Measurements from ENCODE around the gene TUT1.
"Not testable (repeated sequence)": the region's sequence is repeated elsewhere in the genome, so short reads cannot be mapped to it uniquely, and the experiment has no call there.

The TUT1 gene

DNA sequence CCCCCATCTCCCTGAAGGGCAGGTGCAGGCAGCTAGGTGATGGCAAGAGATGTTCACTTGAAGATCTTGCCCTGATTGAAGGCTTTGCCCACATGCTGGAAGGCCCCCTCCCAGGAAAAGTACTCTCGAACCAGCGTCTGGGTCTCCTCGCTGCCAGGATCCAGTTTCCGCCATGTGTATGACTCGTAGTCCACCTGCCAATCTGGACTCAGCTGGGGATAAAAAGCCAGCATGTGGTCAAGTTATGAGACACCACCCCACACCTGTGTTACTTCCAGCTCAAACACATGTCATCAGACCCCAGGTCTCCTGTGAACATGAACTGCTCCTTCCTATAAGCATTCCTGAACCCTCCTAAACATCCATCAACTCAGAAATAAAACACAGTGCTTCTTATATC, 31.7 kb downstream of the TUT1 start:
- H3K4me3 ChIP-seq (ENCODE audit: low read depth, low read length); DNase-seq (ENCODE audit: low read depth): not testable (repeated sequence)

DNA sequence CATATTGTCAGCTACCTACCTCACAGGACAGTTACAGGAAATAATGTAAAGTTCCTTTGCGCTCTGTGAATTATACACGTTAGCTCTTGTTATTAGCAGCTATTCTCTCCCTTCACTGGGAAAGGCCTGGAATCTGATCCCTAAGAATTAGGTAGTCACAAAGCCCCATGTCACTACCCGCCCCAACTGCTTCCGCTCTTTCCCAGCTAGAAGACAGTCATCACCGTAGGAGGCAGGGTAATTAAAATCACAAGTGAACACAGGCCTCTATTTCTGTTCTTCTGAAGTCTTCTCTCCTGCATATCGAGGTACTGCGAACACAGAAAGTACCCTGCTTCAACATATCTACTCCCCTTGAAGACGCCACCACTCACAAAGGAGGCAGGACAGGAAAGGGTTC, 32.1 kb downstream of the TUT1 start:
- H3K4me3 ChIP-seq (ENCODE audit: low read depth, low read length): no peak overlapping the region
- DNase-seq (ENCODE audit: low read depth): no peak

DNA sequence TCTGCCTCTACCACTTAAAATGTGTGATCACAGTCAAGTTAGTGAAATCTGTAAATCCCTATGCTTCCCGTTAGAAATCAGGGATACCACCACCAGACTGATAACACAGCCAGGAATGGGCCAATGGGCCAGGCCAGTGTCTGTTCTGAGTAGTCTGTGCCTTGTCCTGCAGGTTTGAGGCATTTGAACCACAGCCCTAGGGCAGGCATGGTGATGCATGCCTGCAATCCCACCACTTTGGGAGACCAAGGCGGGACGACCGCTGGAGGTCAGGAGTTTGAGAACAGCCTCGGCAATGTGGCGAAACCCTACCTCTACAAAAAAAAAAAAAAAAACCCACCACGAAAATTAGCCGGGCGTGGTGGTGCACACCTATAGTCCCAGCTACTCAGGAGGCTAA, 32.7 kb downstream of the TUT1 start:
- no peak overlapping the region for H3K4me3 ChIP-seq (ENCODE audit: low read depth, low read length)
- DNase-seq (ENCODE audit: low read depth): no peak

DNA sequence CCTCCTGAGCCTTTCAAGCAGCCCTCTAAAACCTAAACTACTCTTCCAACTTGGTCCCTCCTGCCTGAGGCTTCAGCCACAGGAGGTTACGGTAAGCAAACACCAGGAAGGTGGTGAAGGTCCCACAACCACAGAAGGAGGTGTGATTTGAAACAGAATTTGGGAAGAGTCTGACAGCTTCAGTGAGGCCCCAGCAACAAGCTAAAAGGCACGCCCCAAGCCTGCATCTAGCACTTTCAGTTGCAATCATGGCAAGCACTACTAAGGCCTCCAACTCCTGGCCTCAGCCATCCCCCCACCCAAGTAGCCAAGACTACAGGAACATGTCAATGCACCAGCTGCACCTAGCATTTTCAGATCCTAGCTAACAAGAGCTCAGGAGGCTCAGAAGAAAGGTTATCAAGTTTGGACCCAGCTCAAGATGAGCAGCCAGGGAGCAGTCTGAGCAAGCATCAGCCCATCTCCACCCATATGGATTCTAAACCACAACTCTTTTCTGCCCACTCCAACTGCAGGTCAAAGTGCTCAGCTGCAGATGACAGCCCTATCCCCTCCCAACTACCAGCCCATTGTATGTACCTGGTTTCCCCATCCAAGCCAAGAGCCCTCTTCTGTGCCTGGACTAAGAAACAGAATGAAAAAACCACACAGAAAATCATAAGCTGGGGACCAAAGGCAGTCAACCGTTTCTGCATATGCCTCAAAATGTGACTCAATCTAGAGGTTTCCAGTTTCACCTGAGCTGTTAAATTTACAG, 34.3 kb downstream of the TUT1 start:
- DNase-seq (ENCODE audit: low read depth): no peak
- no peak overlapping the region for H3K4me3 ChIP-seq (ENCODE audit: low read depth, low read length)

DNA sequence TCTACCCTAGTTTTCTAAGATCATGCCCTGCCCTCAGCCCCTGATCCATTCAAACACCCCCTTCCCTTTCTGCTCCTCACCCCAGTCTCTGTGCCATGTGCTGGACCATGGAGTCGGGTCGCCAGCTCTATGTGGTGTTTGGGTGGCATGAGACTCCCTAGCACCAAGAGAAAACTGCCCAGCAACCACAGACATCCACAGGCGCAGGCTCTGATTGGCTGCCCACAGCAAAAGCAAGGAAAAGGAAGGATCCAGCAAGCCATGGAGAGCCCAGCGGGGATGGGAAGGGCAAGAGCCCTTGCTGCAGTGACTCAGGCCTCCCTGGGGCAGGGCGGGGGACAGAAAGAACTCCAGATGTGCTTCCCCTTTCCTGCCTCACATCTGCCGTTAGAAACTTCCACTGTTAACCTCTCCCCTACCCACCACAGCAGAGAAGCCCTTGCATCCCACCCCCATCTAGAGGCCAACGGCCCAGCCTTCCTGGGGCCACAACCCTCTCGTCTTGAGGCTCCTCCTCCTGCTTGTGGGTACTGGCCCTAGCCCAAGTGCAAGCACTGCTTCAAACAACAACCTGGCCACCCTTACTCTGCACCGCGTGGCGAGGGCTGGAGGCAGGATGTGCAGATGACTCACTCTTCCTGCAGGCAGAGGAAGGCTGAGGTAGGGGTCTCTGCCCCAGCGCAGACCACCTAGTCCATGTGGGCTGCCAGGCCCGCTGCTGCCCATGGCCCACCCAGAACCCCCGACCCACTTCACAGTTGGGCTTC, 35.0 kb downstream of the TUT1 start:
- DNase-seq (ENCODE audit: low read depth): peak; percentile 93
- peak overlapping the region; percentile 23 for H3K4me3 ChIP-seq (ENCODE audit: low read depth, low read length)

DNA sequence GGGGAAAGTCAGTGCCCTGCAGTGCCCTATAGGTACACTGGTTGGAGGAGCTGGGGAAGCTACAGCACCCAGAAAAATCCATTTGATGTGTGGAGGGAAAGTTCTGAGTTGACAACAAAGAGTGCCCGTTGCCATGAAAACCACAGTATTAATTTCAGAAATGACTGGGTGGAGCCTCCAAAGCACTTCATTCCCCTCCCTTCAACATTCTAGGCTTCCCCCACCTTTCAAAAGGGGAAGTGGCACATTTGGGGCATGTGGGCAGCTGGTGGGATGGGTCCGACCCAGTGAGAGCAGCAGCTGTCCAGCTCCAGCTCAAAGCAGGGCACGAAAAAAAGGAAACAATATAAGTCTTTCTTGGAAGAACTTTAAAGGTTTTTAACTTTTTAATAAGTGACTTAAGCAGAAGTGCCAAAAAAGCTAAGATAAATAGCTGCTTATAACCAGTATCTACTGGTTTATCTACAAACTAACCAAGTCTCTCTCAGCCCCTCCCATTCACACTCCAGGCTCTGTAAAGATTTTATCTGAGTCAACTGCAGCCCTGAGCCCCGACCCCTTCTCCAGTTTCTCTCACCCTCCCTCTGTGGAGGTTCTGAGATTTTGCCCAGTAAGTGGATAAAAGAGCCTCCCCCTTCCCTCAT, 35.7 kb downstream of the TUT1 start:
- H3K4me3 ChIP-seq (ENCODE audit: low read depth, low read length): peak overlapping the region; percentile 23
- DNase-seq (ENCODE audit: low read depth): no peak

DNA sequence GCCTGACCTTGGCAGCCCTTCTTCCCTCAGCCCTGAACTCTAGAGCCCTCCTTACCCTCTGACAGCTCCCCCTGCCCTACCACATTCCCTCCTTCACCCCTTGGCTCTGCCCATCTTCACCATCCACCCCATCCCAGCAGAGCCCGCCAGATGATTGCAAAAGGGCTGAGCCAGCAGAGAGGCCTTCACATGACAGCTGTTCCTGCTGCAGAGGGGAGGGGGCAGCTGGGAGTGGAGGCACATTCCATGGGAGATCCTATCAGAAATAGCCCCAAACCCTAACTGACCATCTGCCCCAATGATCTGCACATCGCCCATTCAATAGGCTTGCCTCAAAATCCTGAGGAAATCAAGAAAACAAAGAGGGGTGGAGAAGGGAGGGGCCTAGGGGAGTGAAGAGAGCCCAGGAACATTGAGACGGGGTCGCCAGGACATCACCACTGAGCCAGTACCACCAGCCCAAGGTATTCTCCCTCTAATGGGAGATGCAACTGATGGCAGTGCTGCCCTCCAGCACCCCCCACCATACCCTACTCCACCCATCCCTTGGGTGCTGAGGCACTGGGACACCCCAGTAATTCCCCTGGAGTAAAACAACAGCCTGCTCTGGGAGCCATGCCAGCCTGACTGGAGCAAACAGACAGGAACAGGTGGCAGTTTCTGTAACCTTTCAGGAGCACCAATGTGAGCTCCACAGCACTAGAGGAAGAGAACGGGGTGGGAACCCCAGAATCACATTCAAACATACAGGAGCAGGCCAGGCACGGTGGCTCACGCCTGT, 36.7 kb downstream of the TUT1 start:
- no peak for DNase-seq (ENCODE audit: low read depth)
- peak overlapping the region; percentile 41 for H3K4me3 ChIP-seq (ENCODE audit: low read depth, low read length)

DNA sequence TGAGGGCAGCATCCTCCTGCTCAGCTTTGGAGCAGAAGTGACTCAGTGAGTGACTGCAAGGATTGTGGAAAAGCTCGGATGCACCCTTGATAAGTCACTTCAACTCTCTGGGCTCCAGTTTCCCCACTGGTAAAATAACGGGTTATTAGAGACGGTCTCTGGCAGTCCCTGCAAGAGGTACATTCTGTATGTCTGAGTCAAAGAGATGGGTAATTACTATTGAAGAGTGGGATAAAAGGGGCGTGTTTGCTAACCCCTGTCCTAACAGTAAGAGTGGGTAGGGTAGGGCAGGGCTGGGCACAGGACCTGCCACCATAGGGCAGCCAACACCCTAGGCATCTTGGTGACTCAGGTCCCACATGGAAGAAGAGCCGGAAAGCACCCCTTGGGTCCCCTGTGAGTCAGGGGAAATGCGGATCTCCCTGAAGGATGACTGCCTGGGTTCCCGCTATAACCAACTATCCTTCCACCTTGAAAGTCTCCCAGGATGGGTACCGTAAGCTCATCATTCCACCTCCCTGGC, 37.4 kb downstream of the TUT1 start:
- no peak for DNase-seq (ENCODE audit: low read depth)
- H3K4me3 ChIP-seq (ENCODE audit: low read depth, low read length): peak overlapping the region; percentile 41

DNA sequence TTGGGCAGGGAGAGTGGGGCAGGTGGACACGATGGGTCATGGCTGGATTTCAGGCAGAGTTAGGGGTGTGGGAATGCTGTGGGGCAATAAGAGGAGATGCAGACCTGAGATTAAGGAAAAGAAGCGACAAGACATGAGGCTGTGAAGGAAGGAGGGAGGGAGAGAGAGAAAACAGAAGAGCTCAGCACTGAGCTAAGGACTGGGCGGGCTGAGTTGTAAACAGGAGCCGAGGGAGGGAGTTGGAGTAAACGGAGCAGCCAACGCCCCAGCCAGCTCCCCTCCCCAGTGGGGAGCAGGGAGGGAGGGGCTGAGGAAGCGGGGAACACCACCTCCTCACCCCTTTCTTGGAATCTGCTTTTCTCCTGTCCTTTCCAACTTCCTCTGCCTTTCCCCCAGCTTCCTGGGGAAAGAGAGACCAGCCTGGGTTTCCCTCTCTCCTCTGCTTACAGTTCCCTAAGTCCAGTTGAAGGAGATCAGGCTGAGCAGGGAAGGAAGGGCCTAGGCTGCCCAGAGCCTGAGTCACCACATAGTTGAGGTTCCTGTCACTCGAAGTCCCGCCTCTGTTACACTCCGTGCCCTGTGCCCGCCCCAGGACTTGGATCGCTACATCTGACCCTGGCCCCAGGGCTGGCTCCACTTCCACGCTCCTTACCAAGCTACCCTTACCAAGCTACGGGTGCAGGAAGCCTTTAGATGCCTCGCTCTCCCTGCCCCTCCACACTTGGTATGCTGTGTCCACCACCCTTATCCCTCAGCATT, 38.1 kb downstream of the TUT1 start:
- H3K4me3 ChIP-seq (ENCODE audit: low read depth, low read length): peak overlapping the region; percentile 41
- peak; percentile 83 for DNase-seq (ENCODE audit: low read depth)

DNA sequence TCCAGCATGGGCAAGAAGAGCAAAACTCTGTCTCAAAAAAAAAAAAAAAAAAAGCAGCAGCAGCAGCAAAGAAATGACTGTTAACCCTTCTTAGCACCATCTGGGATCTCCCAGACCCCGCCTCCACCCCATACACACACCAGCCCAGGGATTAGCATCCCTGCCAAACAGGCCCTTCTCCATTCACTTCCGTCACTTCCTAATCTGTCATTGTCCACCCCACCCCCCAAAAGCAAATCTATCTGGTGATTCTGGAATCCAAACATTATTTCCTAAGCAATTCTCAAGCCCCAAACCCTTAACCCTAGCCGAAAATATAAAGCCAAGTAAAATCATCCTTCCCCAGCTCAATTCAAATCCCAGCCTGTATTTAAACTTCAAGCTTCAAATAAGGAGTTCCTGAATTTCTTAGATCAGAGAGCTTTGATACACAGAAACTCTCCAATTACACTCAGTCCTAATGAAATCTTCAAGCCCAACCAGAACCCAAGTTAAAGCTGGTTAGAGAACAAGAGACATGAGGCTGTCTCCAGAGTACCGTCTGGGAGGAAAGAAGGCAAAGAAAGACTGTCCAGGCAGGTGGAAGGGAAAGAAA, 38.7 kb downstream of the TUT1 start:
- peak overlapping the region; percentile 41 for H3K4me3 ChIP-seq (ENCODE audit: low read depth, low read length)
- no peak for DNase-seq (ENCODE audit: low read depth)

DNA sequence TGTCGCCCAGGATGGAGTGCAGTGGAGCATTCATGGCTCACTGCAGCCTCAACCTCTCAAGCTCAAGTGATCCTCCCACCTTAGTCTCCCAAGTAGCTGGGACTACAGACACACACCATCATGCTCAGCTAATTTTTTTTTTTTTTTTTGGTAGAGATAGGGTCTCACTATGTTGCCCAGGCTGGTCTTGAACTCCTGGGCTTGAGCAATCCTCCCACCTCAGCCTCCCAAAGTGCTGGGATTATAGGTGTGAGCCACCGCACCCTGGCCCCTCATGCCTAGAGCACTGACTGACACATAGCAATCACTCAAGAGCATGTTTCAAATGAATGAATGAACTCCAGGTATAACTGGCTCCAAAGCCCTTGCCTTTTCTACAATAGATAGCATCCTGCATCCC, 40.8 kb downstream of the TUT1 start:
- not testable (repeated sequence) for H3K4me3 ChIP-seq (ENCODE audit: low read depth, low read length); DNase-seq (ENCODE audit: low read depth)

DNA sequence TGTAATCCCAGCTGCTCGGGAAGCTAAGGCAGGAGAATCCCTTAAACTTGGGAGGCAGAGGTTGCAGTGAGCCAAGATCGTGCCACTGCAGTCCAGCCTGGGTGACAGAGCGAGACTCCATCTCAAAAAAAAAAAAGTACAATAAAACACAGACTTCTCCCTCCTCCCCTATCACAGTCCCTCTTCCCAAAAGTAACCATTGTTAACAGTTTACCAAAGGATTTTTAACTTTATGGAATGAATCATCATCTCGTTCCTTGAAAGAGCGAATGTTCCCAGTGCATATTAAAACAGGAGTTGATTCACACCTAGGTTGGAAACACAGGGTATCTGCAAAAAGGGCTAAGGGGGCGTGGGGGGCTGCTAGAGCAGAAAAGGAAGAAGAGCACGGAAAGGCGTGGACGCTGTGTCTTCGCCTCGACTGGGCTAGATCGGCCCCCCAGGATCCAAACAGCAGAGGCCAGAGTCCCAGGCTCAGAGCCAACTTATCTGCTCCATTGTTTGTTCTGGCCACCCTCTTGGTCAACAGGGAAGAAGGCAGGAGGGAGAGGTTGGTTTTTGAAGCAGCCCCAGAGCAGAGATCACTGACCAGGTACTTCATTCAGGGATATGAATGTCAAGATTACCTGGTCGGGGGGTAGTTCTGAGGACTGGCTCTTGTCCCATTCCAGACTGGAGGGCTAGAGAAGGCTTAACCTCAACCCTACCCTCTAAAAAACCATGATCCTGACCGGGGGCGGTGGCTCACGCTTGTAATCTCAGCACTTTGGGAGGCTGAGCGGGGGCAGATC, 42.6 kb downstream of the TUT1 start:
- DNase-seq (ENCODE audit: low read depth): no peak
- no peak overlapping the region for H3K4me3 ChIP-seq (ENCODE audit: low read depth, low read length)

DNA sequence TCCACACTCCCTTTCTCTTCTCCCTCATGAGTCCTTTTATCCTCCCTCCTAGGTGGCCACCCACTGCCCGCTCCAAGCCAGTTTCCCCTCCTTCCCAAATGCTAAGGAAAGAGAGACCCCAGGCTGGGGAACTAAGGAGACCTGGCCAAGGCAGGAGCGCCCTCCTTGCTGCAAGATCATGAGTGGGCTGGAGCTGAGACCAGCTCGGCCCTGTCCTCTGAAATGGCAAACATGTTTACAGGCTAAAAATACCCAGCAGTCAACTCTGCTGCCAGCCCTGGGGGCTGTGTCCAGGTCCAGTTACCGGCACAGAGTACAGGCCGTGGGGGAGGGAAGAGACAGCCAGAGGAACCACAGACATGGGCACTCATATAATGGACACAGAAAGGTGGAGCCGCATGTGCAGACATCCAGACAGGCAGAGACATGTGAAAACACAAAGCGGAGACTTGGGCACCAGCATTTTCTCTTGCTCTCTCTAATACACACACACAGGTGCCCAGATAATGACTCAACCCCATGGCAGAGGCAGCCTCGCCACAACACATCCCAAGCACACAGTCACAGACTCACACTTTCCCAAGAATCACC, 43.5 kb downstream of the TUT1 start:
- H3K4me3 ChIP-seq (ENCODE audit: low read depth, low read length): peak overlapping the region; percentile 97
- DNase-seq (ENCODE audit: low read depth): no peak

DNA sequence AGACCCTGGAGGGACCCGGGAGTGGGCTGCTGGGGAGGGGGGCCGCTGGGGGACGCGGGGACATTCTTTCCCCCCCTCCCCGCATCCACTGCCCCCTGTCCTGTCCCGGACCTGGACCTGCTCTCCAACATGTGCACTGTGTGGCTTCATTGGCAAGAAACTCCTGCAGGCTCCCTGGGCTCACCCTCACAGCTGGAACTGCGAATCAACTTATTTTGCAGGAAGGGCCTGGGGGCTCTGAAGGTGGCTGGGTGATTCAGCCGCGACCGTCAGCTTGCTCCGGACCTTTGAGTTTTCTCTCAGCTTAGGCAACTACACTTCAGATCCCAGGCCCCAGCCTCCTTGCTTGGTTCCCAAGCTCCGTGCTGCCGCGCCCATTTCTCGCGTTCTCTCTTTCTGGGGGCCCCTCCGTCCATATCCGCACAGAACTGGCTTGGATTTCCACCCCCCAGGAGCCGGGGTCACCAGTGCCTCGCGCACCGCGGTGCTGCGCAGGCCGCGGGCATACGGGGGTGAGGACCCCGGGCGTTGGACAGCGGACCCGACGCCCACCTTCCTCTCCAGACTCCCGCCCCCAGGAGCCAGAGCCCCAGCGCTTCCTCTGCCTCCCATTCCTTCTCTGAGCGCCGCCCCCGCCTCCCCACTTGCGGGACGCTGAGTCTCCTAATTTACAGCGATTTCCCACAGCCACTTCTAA, 44.2 kb downstream of the TUT1 start:
- peak overlapping the region; percentile 97 for H3K4me3 ChIP-seq (ENCODE audit: low read depth, low read length)
- DNase-seq (ENCODE audit: low read depth): no peak

DNA sequence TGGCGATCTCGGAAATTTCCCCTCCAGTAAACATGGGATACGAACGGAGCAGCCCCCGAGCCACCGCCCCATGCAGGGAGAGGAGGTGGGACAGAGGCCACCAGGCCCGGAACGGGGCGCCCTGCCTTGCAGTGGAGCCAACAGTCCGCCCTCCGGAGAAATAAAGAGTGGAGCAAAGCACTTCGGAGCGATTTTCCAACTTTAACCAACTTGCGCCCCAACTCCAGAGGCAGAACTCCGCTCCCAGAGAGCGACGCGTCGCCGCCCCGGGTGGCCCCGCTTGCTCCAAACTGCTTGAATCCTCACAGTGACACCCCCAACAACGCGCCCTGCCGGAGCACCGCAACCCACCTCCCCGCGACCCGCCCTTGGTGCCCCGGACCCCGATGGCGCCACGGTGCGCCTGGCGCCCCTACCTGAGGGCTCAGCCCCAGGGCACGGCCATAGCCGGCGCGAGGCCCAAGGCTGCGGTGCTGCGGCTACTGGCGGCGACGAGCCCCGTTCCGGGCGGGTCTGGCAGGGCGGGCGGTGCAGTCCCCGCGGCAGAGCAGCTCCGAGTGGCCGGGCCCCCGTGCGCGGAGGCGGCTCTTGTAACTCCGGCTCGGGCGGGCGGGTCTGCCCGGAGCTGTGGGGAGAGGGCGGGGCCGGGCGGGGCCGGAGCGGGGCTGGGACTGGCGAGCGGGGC, 44.9 kb downstream of the TUT1 start, which contains the start of gene AHNAK:
Gene AHNAK, minus strand, starts transcription at position 563 of the 685 bp plus-strand sequence. CDS start 10,708 bp downstream, outside the sequence.
- H3K4me3 ChIP-seq (ENCODE audit: low read depth, low read length): peak within 1 kb of the TSS; percentile 97
- DNase-seq (ENCODE audit: low read depth): no peak
